Endodermal cell (in vitro differentiated cells): ENCODE data around the gene ZNF23. TPM values are rescaled to one million over a fixed set of nuclear protein-coding genes. Genes with fewer than 3 reads are reported as not detected.

Experiments
- DNase-seq: peaks from one replicate; pipeline ENCODE4 v3.0.0-alpha.2; 2017
- H3K27ac ChIP-seq: 2 replicates; pipeline ENCODE4 v1.5.1; 2013; ENCODE audit warnings: mild to moderate bottlenecking, low read depth, low read length, moderate library complexity
- H3K27me3 ChIP-seq: 2 replicates; pipeline ENCODE4 v1.6.1; 2013; ENCODE audit warnings: mild to moderate bottlenecking, low read length, moderate library complexity; ENCODE audit not compliant: insufficient read depth, control insufficient read depth, poor library complexity, severe bottlenecking
- H3K36me3 ChIP-seq: 2 replicates; pipeline ENCODE4 v1.7.0; 2013; ENCODE audit warnings: mild to moderate bottlenecking, low read length, moderate library complexity; ENCODE audit not compliant: control insufficient read depth, insufficient read depth
- H3K4me1 ChIP-seq: one replicate; pipeline ENCODE4 v1.7.0; 2013; ENCODE audit warnings: low read length; ENCODE audit not compliant: control insufficient read depth, insufficient read depth
- H3K4me3 ChIP-seq: 2 replicates; pipeline ENCODE4 v1.5.1; 2013; ENCODE audit warnings: mild to moderate bottlenecking, low read length, moderate library complexity
- H3K9ac ChIP-seq: 2 replicates; pipeline ENCODE4 v1.6.1; 2013; ENCODE audit warnings: mild to moderate bottlenecking, low read length, moderate library complexity; ENCODE audit not compliant: poor library complexity, severe bottlenecking; ENCODE audit errors: extremely low read depth
- H3K9me3 ChIP-seq: 2 replicates; pipeline ENCODE4 v1.6.1; 2013; ENCODE audit warnings: mild to moderate bottlenecking, low read length, moderate library complexity; ENCODE audit not compliant: control insufficient read depth
- H3K27ac Mint-ChIP-seq: 2 replicates; pipeline ENCODE4 v1.8.0; 2020; ENCODE audit warnings: mixed read lengths
- H3K27me3 Mint-ChIP-seq: 2 replicates; pipeline ENCODE4 v1.8.0; 2021; ENCODE audit warnings: mild to moderate bottlenecking, mixed read lengths; ENCODE audit not compliant: insufficient read depth
- H3K36me3 Mint-ChIP-seq: 2 replicates; pipeline ENCODE4 v1.8.0; 2020; ENCODE audit warnings: low read depth, mixed read lengths
- H3K4me1 Mint-ChIP-seq: 2 replicates; pipeline ENCODE4 v1.8.0; 2020; ENCODE audit warnings: mixed read lengths
- H3K4me3 Mint-ChIP-seq: 2 replicates; pipeline ENCODE4 v1.8.0; 2020; ENCODE audit warnings: mild to moderate bottlenecking, moderate library complexity, mixed read lengths
- H3K9me3 Mint-ChIP-seq: 2 replicates; pipeline ENCODE4 v1.8.0; 2020; ENCODE audit warnings: mild to moderate bottlenecking, mixed read lengths
- CTCF ChIP-seq: fragments of 200-600 bp; sonication (generic); conservative IDR thresholded peaks from 2 replicates; pipeline ENCODE4 v1.5.0; 2021; ENCODE audit warnings: antibody characterized with exemption, mild to moderate bottlenecking
- WGBS, 2 experiments: methylation state at CpG; one replicate each; pipeline versions ENCODE4 v1.1.5 to v1.1.7; 2013; ENCODE audit warnings: missing lambda C conversion rate in 2 of 2, mixed read lengths in 1 of 2; ENCODE audit not compliant: insufficient coverage in 1 of 2, insufficient read length in 1 of 2; 5-methylcytosine and 5-hydroxymethylcytosine counted together
- total RNA-seq, 2 donors: library from RNA; stranded (reverse); fragmentation: NEBNext Ultra II Directional in 1 of 2; extraction: Animal tissue kit (Norgen Biotek cat#: 25700) in 1 of 2; gene quantifications; 2 replicates in 1 of 2; 3 replicates in 1 of 2; pipeline ENCODE4 v1.2.1, GENCODE V29; 2021

ZNF23 gene
- total RNA-seq, 2 donors from 2014 or later, result 9.4 to 13.6 TPM

GRCh38 chr16:71423016-71423415 is 39.0 kb downstream of the ZNF23 start:
- H3K27me3 ChIP-seq, result peaks cover 41% of the 10 kb centered on the region
- Mint-ChIP-seq H3K4me1 (peaks cover 7% of the 10 kb centered on the region), H3K27ac (no peak overlapping the region), H3K9me3 (no peaks in the 10 kb centered on the region), H3K4me3 (no peak overlapping the region), H3K36me3 (no peaks in the 10 kb centered on the region), H3K27me3 (peaks cover 44% of the 10 kb centered on the region)
- TF ChIP-seq CTCF, result no peak
- no peaks in the 10 kb centered on the region for H3K9me3 ChIP-seq
- DNase-seq, result no peak
- no peaks in the 10 kb centered on the region for H3K4me1 ChIP-seq
- H3K36me3 ChIP-seq, result no peaks in the 10 kb centered on the region
- H3K27ac ChIP-seq, result no peak overlapping the region
- WGBS, 2 experiments, result 87 to 90% methylated on average over 2 of the region's 2 CpGs
- H3K9ac ChIP-seq, result no peak overlapping the region
- no peak overlapping the region for H3K4me3 ChIP-seq

GRCh38 chr16:71421911-71422310 is 40.1 kb downstream of the ZNF23 start:
- Histone ChIP-seq H3K9me3 (no peaks in the 10 kb centered on the region), H3K9ac (no peak overlapping the region), H3K36me3 (no peaks in the 10 kb centered on the region), H3K4me3 (no peak overlapping the region), H3K27me3 (peaks cover 46% of the 10 kb centered on the region), H3K4me1 (no peaks in the 10 kb centered on the region), H3K27ac (no peak overlapping the region)
- peak; percentile 79 for TF ChIP-seq CTCF
- Mint-ChIP-seq H3K4me1 (peaks cover 4% of the 10 kb centered on the region), H3K36me3 (no peaks in the 10 kb centered on the region), H3K27ac (no peak overlapping the region), H3K4me3 (no peak overlapping the region), H3K9me3 (no peaks in the 10 kb centered on the region), H3K27me3 (peaks cover 47% of the 10 kb centered on the region)
- peak; percentile 89 for DNase-seq
- WGBS, 2 experiments, result 75 to 89% methylated on average over 2 to 4 of the region's 4 CpGs

- no peak overlapping the region for H3K9ac ChIP-seq
- H3K4me3 ChIP-seq, result no peak overlapping the region
- no peak for DNase-seq
- no peaks in the 10 kb centered on the region for H3K9me3 ChIP-seq
- Mint-ChIP-seq H3K27ac (no peak overlapping the region), H3K36me3 (no peaks in the 10 kb centered on the region), H3K4me1 (peaks cover 16% of the 10 kb centered on the region), H3K9me3 (no peaks in the 10 kb centered on the region), H3K27me3 (peaks cover 27% of the 10 kb centered on the region), H3K4me3 (no peak overlapping the region)
- H3K27ac ChIP-seq, result no peak overlapping the region
- TF ChIP-seq CTCF, result no peak
- peaks cover 6% of the 10 kb centered on the region for H3K4me1 ChIP-seq
- WGBS, 2 experiments, result 91 to 93% methylated on average over 3 to 5 of the region's 5 CpGs
- H3K36me3 ChIP-seq, result no peaks in the 10 kb centered on the region
- H3K27me3 ChIP-seq, result peaks cover 21% of the 10 kb centered on the region
Measured at GRCh38 chr16:71414038-71414437, 48.0 kb downstream of the ZNF23 start.
